VCaP (cell line): Measurements from ENCODE around the gene EIF4G3.
"Not testable (repeated sequence)": the region's sequence is repeated elsewhere in the genome, so short reads cannot be mapped to it uniquely, and the experiment has no call there.

Experiments
- H3K27ac ChIP-seq: fragments of 450-650 bp; 2 replicates; pipeline ENCODE4 v1.5.1; 2017
- TF ChIP-seq, protein P1 (sequence below): fragments of 450-650 bp; conservative IDR thresholded peaks from 2 replicates; pipeline ENCODE4 v1.5.1; 2017; ENCODE audit warnings: mild to moderate bottlenecking, moderate library complexity

Gene EIF4G3

DNA sequence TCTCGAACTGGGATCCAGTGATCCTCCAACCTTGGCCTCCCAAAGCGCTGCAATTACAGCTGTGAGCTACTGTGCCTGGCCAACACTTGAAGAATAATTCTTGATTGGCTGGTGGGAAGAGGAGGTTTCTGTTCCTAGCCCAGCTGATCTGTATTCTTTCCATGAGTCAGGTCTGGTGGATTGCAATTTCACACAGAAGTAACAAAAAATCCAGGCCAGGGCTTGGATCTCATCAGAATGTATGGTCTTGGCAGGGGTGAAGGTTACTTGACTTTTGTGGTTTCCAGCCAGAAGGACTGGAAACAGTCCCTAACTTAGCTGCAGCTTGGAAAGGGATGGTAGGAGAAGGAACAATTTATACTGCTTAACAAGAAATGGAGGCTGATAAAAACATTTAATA is 384.5 kb downstream of the EIF4G3 start:
- TF ChIP-seq, protein P1, sequence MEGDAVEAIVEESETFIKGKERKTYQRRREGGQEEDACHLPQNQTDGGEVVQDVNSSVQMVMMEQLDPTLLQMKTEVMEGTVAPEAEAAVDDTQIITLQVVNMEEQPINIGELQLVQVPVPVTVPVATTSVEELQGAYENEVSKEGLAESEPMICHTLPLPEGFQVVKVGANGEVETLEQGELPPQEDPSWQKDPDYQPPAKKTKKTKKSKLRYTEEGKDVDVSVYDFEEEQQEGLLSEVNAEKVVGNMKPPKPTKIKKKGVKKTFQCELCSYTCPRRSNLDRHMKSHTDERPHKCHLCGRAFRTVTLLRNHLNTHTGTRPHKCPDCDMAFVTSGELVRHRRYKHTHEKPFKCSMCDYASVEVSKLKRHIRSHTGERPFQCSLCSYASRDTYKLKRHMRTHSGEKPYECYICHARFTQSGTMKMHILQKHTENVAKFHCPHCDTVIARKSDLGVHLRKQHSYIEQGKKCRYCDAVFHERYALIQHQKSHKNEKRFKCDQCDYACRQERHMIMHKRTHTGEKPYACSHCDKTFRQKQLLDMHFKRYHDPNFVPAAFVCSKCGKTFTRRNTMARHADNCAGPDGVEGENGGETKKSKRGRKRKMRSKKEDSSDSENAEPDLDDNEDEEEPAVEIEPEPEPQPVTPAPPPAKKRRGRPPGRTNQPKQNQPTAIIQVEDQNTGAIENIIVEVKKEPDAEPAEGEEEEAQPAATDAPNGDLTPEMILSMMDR, result no peak
- no peak overlapping the region for H3K27ac ChIP-seq

DNA sequence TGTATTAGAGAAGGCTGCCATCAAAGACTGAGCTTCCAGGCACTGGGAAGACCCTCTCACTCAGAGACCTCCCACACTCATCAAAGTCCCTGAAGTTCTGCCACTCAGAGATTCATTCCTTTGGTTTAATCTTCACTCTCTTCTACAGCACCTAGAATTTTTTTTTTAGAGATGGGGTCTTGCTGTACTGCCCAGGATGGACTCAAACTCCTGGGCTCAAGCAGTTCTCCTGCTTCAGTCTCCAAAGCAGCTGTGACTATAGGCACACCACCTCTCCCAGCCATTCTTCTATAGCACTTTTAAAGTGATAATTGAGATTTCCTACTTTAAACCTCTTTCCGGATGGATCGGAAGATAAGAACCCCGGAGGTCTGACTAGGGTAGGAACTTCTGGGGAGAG is 385.9 kb downstream of the EIF4G3 start:
- no peak overlapping the region for H3K27ac ChIP-seq
- TF ChIP-seq, protein P1, result no peak

DNA sequence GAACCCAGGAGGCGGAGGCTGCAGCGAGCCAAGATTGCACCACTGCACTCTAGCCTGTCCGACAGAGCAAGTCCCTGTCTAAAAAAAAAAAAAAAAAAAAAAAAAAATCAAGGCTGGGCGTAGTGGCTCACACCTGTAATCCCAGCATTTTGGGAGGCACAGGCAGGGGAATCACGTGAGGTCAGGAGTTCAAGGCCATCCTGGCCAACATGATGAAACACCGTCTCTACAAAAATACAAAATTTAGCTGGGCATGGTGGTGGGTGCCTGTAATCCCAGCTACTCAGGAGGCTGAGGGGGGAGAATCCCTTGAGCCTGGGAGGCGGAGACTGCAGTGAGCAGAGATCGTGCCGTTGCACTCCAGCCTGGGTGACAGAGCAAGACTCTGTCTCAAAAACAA is 387.1 kb downstream of the EIF4G3 start:
- H3K27ac ChIP-seq, result not testable (repeated sequence)

DNA sequence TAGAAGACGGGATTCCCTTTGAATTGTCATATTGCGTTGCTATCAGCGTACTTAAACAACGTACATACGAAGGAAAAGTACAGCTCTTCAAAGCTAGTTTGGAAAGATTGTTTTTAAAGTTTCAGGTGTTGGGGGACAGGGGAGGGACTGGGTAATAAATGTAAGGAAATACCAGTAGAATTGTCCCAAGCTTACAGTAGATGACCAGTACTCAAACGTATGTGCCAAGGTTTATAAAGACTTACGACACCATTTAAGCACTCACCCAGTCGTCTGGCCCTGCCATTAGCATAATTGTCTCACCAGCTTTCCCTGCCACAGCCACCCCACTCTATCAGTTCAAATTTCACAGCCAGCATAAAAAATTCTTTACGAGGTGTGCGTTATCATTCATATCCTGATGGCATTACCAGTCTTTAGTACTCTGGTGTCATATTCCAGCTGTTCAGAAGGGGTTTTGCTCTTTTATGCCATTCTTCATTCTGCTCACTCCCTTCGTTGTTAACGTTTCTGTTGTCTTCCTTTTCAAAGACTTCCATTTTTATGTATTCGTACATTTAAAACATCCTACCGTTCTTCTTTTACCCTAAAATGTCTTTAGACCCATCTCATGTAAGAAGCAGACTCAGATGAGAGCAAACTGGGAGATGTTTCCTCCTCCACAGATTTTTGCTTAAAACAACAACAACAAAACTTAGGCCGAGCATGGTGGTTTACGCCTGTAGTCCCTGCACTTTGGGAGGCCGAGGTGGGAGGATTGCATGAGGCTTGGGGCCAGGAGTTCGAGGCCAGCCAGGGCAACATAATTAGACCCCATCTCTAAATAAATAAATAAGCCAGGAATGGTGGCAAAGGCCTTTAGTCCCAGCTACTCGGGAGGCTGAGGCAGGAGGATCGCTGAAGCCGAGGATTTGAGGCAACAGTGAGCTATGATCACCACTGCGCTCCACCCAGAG is 388.6 kb downstream of the EIF4G3 start:
- H3K27ac ChIP-seq, result peak overlapping the region; percentile 92
- TF ChIP-seq, protein P1, result no peak

DNA sequence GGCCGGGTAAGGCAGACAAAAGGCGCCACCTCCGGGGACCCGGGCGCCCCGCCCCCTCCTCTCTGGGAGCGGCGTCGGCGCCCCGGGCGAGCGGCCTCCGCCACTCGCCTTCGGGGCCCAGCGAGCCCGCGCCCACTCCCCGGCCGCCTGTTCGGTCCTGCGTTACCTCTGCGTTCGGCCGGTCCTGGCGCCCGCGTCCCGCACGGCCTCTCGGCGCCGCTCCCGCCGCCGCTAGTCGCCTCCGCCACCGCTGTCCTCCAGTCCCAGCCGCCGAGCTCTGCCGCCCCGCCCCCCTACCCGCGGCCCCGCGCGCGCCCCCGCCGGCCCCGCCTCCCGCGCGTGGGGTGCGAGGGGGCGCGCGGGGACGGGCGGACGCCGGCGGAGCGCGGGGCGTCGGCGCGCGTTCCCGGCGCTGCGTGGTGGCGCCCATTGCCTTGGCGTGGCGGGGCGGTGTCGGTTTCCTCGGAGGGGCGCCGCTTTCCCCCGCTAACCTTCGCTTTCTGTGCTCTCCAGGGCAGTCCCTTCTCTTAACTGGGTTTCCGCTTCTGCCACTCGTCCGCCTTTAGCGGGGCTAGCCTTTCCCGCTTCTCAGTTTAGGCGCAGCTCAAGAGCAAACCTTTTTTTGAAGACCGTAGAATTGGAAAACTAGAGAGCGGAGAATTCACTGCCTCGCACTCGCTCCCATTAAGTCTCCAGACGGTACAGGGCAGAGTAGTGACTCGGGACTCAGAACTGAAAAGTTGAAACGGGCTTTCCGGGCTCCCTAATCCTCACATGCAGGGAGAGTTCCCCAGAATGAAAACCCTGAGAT is 389.5 kb downstream of the EIF4G3 start, which contains the start of gene HP1BP3:
TSS of gene HP1BP3 (minus strand) at position 279 of the 811 bp plus-strand sequence. CDS start 6,867 bp downstream, outside the sequence.
- H3K27ac ChIP-seq, result peak within 1 kb of the TSS; percentile 92
- TF ChIP-seq, protein P1, result no peak

GRCh38 chr1:20786253-20787028 is 390.3 kb downstream of the EIF4G3 start:
- H3K27ac ChIP-seq, result peak overlapping the region; percentile 92
- TF ChIP-seq, protein P1, result no peak

DNA sequence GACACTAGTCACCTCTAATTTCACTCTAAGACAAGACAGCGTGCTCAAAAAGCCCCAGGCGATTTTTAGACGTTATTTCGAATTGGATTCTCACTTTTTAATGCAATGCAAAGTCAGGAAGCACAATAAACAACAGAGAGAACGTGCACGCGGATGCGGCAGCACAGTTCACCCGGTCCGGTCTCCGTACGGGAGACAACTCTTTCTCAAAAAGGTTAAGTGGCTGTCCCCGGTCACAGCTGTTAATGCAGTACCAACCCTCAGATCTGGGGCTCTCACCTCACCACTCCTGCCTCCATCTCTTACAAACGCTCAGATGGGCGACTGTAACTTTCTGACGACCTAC is 390.8 kb downstream of the EIF4G3 start:
- TF ChIP-seq, protein P1, result no peak
- H3K27ac ChIP-seq, result peak overlapping the region; percentile 92
